ENCODE data around the gene HPN.
A peak's percentile ranks its signal among the peaks of the same experiment; 100 is the strongest.

HPN gene

GRCh38 chr19:35114353-35115176 lies 73.0 kb downstream of the HPN start:
- peak overlapping the region; percentile 98 for H3K9ac ChIP-seq (ENCODE audit: low read length)
- H3K4me3 ChIP-seq (ENCODE audit: low read length): peak overlapping the region; percentile 89
- peaks cover 28% of the 10 kb centered on the region for H3K4me1 ChIP-seq (ENCODE audit: control insufficient read depth, insufficient read depth, low read length)
- no peaks in the 10 kb centered on the region for H3K36me3 ChIP-seq (ENCODE audit: control insufficient read depth, insufficient read depth, low read length)
- no peaks in the 10 kb centered on the region for H3K9me3 ChIP-seq (ENCODE audit: control insufficient read depth, low read length)
- no peaks in the 10 kb centered on the region for H3K27me3 ChIP-seq (ENCODE audit: control insufficient read depth, insufficient read depth, low read length)

- peak within 1 kb of the TSS; percentile 89 for H3K4me3 ChIP-seq (ENCODE audit: low read length)
- H3K9me3 ChIP-seq (ENCODE audit: control insufficient read depth, low read length): no peaks in the 10 kb centered on the region
- H3K27me3 ChIP-seq (ENCODE audit: control insufficient read depth, insufficient read depth, low read length): no peaks in the 10 kb centered on the region
- peaks cover 31% of the 10 kb centered on the region for H3K4me1 ChIP-seq (ENCODE audit: control insufficient read depth, insufficient read depth, low read length)
- H3K36me3 ChIP-seq (ENCODE audit: control insufficient read depth, insufficient read depth, low read length): no peaks in the 10 kb centered on the region
- peak within 1 kb of the TSS; percentile 98 for H3K9ac ChIP-seq (ENCODE audit: low read length)
These were observed 73.8 kb downstream of the HPN start, which contains the start of gene FXYD3 for GRCh38 chr19:35115177-35115951. Gene FXYD3, plus strand, starts transcription at chr19:35115823. Its CDS starts 3,554 bp downstream, at chr19:35119377.

Data from mucosa of stomach (tissue), 1 donor.